HG03095 (cell line): ENCODE measurements around the gene CNTN5.

ENCODE experiments used
- ATAC-seq: cut with Tn5 transposase; IDR thresholded peaks from one replicate; pipeline ENCODE4 v1.9.1; 2021; ENCODE audit warnings: moderate library complexity; ENCODE audit not compliant: unreplicated experiment

The CNTN5 gene

DNA sequence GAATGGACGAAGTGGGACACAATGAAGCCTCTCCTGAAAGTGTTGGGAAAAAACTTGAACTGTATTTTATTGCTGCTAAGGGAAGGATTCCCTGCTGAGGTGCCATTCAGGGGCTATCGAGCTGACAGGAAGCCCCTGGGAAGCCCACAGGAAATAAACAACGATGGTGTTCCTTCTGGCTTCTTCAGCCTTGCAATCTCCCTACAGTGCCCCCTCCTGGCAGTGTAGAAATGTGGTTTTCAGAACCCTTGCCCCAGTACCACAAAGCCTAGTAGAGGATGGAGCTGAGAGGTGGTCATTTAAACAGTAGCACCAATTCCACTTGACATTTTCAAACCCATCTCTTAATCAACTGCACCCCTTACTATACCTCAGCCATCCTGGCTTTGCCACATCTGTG, 989.6 kb downstream of the CNTN5 start:
- no peak for ATAC-seq

DNA sequence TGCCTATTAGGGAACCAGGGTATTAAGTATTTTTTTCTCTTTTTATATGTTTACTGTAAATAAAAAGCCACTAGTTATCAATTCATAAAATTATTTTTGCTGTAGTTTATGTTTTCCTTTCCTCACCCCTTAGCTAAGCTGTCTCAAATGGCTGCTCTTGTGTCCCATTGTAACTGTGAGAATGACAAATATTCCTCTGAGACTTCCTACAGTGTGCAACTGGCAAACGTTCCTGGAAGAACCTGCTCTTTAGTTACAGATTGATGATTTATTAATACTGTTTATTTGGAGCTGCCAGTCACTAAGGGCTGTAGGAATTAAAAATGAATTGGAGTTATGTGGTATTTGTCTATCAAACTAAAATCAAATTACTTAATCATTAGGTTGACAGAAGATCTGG, 990.9 kb downstream of the CNTN5 start:
- ATAC-seq = no peak

DNA sequence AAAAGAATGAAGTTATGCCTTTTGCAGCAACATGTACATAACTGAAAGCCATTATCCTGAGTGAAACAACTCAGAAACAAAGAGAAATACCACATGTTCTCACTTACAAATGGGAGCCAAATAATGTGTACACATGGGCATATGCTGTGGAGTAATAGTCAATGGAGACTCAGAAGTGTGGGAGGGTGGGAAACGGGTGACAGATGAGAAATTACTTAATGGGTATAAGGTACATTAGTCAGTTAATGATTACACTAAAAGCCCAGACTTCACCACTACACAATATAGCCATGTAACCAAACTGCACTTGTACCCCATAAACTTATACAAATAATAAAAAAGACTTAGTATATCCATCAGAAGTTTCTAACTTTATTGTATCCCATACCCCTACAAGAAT, 992.3 kb downstream of the CNTN5 start:
- no peak for ATAC-seq

DNA sequence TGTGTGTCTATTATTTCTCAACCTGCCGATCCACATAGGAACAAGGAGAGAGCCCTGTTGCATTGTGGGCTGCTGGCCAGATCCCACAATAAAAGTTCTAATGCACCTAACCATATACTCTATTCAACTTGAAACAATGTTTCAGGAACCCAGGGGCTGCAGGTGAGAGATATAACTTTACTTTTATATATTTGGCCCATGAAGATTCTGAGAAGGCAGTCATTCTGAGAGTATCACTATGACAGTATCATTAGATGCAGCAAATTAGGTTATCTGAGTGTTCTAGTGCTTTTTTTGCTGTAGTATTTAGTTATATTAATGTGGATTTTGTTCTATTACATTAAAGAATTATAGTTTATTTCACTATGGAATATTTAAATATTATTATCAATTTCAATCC, 1011.2 kb downstream of the CNTN5 start:
- ATAC-seq = no peak

DNA sequence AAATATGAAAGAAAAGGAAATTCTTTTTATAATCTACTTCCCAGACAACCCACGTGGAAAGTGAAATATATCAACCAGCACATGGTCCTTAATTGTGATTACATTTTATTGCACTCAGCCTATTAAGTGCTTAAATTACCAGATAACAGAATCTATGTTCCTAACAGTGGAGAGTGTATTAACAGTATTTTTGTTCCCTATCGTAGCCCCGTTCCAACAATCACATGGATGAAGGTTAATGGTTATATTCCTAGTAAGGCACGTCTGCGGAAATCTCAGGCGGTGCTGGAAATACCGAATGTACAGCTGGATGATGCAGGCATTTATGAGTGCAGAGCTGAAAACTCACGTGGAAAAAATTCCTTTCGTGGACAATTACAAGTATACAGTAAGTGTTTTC, 1040.3 kb downstream of the CNTN5 start:
- ATAC-seq = no peak

DNA sequence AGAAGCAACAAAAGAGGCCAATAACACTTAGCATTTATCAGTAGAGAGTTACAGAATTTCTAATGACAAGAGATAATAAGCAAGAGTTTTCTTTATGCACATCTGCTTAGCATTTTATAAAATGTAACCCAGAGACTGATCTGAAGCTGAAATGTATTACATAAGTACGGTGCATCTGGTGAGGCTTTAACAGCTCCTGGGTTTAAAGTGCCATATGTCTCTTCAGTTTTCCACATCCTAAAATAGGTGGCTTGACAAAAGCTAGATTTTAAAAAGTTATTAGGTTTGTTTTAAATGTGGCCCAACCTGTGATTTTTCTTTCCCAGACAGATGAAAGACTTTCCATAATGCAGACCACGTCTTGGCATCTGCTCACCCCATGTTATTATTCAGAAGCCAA, 1045.7 kb downstream of the CNTN5 start:
- ATAC-seq = no peak

DNA sequence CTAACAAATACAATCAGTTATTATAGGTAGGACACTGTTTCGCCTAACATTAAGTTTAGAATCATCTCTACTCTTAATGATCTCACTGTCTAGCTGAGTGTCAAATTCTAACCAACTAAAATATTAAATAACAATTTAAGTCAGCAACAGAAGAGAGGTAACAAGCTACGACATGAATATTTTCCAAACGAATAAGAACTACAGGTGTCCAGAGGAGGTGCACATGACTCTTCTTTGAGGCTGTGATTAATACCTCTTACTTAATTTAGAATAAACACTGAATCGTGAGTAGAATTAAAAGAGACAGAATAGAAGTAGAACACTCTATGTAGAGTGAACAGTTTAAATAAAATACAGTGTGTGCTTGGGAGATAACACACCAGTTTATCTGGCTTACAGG, 1047.4 kb downstream of the CNTN5 start:
- ATAC-seq = no peak

DNA sequence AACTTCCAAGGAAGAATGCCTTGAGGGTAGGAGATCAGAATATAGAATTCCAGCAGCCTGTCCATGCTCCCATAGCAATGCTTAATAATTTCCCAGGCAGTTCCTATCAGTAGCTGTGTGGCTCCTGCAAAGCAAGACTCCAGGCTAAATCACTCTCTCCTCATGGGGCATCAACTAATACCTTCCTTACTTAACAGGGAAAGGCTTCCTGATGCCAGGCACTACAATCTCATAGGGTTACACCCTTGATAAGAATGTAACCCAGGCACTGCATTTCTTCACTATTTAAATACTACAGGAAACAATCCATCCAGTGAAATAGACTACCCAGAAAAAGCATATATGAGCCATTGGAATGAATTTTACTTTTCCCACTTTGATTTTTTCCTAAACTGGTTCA, 1051.4 kb downstream of the CNTN5 start:
- ATAC-seq = no peak

DNA sequence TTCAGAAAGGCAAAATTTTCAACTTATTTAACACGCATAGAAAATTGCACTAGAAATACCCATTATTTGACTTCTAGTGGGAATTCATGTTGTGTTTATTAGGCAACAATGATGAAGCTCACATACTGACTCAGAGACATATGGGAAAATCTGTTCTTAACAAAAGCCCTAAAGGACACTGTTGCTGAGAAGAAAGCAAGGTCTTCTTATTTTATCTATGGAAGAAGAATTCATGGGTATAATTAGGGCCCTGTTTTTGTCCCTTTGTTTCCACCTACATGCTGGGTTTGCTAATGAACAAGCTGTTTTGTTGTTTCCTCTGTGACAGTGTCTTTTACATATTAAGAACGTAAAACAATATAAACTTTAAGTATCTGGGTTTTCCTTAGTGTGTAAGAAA, 1059.6 kb downstream of the CNTN5 start:
- ATAC-seq = no peak

DNA sequence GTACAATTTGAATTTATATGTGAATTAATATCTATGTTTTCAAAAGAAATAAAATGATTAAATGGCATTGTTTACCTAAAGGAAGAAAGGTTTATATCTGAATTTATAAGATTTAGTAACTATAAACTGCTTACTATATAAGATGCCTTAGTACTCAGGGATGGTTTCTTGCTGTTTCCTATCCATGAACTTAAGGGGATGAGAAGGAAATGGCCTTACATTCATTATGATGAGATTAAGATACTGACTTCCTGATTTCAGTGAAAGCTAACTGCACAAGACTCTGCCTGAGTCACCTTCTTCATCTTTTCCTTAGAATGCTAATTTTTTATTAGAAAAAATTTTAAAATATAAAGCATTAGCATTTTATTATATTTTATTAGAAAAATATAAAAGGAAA, 1060.1 kb downstream of the CNTN5 start:
- ATAC-seq = no peak

DNA sequence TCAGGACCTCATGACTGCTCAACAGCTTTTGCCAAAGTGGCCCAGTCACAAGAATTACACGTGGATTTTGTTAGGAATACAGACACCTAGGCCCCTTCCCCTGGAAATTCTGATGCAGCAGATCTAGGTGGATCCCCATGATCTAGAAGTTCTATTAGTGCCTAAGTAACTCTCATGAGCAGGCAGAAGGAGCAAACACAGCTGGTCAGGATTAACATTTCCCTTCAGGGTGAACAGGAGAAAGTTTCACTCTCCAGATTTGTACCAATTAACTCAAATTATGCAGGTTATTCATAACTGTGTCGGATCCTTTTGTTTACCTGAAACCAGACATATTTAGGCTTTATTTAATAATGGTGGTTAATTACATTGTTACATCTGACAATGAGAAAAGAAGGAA, 1072.9 kb downstream of the CNTN5 start:
- no peak for ATAC-seq

DNA sequence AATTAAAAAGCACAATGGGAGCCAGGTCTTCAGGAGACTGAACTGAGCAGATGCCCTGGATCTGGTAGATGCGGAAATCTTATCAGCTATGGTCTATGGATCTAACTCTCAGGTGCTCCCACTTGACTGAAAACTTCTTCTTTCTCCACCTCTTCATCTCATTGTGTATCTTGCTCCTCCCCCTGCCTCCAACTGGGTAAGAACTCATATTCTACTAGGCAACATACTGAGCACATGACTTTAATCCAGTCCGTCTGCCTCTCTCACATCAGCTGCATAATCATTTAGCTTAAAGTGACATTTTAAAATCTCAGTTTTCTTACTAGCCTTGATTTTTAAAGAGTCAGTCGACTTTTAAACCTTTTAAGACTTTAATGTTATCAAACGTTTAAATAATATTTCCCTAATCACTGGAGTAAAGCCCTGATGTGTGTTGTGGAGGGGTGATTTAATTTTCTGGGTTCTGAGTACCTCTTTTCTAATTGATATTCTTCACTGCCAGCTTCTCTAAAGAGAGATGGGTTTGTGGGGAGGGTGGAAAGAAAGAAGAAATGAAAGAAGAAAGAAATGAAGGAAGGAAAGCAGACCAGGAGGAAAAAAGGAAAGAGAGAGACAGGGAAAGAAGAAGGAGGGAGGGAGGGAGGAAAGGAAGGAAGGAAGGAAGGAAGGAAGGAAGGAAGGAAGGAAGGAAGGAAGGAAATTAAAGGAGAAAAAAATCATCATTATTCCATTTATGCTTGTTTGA, 1073.5 kb downstream of the CNTN5 start:
- ATAC-seq = no peak

DNA sequence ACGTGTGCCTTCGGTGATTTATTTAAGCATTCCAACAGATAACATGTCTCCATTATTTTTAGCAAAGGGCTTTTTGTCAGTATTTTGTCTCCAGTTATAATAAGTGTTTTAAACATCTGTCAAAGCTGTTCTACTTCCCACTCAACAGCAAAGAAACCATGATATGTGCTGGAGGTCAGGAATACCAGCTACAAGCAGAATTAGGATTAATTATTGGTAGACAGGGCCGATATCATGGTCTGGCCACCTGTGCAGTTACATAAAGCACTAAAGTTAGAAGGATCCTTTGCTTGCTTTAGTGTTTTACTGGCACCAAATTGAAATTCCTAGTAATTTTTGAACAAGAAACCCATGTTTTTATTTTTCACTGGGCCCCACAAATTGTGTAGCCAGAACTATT, 1075.1 kb downstream of the CNTN5 start:
- ATAC-seq = no peak

DNA sequence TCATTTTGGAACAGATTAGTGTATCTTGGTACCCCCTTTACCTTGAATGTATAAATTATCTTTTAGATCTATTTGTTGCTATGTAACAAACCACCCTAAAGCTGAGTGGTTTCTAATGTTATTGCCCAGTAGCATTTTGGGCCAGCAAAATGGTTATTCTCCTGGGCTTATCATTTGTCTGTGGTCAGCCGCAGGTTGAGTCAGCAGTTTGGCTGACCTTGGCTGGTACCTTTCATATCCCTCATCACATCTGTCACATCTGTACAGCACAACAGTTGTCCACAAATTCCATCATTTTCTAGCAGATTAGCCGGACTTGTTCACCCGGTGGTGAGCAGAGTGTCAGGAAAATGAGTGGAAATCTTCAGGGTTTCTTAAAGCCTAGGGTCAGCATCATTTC, 1077.8 kb downstream of the CNTN5 start:
- ATAC-seq = no peak

DNA sequence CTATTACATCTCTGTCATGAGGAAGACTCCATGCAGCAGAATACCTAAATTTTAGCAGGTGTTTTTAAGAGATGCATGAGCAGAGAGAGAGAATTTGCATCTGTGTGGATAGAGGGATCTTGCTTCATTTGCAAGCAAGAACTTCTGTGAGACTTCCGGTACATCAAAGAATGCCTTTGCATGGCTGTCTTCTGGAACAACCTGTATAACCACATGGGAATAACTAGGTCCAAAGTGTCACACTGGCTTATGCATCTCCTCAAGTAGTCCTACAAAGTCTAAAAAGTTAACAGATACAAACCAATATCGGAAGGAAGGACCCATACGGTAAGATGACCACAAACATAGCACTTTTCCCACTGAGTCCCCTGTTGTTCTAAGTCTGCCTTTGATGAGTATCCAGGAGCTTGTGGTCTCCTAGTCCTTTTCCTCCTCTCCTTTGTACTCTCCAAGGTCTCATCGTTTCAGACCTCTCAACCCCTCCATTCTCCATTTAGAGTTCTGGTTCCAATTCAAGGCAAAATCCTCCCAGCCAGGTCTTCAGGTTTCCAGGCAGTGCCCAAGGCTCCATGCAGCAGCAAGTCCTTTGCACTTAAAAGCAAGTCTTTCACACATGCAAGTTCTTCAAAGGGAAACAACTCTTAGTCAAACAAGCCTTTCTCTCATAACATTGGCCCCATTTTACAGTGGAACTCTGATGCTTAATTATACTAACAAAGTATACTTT, 1084.7 kb downstream of the CNTN5 start:
- ATAC-seq = no peak

DNA sequence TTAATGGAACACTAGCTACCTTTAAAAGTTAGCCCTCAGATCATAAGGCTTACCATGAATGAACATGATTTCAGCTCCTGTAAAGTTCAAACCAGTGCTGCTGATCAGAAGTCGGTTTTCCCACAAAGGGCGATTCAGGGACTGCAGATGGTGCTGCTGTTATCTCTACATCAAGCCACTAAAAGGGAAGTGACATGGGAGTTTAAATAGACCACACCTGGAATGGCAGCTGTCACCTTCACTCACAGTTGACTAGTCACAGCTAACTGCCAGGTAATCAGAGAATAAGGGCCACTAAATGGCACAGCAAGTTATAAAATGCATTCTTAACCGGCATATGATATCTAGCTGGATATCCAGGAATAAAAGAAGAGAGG, 1085.2 kb downstream of the CNTN5 start:
- no peak for ATAC-seq

DNA sequence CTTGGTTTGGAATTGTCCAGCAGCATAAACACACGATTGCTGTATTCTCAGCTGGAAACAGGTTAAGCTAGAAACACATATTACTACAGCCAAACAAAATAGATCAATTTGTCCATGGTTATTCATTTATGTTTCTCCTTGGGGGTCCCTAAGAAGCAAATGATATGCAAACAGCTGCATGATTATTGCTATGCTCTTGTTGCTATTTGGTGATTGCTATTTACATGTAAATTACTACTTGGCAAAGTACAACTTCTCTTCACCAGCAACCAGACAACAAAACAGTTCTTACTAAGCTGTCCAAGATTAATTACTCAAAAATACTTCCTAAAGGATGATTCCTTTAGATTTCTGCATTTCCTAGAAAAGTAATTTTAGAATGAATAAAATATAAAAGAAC, 1098.4 kb downstream of the CNTN5 start:
- ATAC-seq = no peak

DNA sequence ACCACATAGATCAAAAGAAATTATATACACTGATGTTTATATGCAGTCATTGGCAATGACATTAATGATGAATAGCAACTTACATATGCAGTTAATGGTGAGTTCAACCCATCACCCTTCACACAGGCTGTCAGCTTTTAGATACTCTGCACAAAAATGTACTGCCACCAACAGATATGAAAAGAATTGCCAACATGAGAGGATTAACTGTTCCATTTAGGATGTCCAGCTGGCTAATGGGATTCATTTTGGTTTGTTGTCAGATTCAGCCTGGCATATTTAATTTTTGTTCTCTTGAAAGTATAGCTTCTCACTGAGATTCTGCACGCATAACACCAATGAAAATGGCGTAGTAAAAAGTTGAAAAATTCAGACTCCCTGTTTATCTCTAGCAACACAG, 1112.4 kb downstream of the CNTN5 start:
- ATAC-seq = no peak

DNA sequence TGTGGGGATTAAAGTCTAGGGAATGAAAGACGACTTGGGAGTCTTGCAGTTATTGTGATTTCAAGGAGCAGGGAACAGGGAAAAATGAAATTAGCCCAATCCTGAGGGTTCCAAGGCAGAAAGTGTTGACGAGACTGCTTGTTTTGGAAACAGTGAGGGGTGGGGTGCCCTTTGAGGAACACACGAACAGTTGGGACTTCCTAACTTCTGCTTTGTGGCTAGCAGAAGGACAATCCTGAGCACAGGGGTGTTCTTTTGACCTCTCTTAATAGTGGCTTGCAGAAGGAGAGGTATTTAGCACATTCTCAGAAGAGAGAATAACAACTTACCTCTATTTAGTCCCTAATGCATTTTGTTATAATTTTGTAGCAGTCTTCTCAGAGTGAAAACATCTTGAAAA, 1120.5 kb downstream of the CNTN5 start:
- no peak for ATAC-seq

DNA sequence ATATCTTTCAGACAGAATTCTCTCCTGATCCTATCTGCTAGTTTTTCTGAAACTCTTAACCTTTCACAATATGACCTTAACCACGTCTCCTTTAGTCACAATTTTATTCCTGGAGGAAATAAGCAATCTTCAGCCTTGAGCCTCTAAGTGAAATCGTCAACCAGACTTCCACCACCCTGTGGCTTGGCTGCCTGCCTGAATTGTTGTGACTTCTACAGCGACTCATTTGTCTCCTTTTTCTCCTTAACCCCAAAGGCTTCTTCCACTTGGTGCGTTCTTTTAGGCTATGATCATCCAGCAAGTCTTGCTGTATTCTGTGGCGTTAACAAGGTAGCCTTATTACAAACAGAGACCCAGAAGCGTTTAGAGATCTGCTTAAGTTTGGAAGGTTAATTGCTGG, 1131.2 kb downstream of the CNTN5 start:
- no peak for ATAC-seq

DNA sequence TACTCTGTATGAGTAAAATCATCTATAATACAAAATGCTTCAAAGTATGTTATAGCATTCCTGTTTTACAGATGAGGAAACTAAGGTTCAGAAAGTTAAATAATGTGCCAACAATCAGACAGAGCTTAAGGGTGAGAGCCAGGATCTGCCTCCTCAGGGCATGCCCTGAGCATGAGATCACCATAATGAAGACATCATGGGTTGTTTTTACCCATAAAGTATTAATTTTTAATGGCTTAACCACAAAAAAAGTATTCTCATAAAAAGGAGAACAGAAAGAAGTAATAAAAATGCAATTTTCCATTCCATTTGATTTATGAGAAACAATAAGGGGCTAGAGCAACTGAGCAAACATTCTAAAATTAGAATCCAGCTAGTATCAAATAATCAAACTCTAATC, 1132.0 kb downstream of the CNTN5 start:
- ATAC-seq = no peak

DNA sequence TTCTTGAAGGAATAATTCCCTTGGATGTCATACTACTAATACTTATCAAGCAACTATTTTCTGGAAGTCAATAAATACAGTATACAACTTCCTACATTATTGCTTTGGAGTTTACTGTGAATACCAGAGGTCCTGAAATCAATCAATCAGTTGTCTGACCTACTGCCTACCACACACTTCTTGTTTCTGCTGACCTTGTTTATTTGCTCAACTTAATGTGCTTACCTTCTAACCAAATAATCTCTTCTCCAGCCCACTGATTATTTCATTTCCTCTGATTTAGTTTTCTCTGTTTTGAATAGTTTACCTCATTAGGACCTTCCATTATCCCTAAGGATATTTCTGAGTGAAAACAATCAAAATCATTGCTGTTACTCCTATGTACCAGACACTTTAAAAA, 1142.7 kb downstream of the CNTN5 start:
- no peak for ATAC-seq

DNA sequence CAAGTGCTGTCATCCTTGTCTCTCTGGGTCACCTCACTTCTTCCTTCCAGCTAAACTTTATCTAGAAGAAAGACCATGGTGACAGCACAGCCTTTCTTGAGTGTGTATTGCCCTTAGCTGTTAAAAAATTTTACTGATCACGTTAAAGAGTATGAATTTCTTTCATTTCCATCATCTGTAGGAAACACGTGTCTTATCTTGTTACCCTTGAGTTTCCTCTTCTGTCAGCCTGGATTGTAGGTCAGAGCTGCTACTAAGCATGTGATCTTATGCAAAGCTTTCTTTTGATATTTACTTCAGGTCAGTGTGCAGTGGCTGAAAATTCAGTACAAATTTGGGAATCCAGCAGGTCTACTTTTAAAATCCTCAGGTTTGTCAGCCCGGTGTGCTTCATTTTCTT, 1154.1 kb downstream of the CNTN5 start:
- no peak for ATAC-seq
